NB4 (cell line): Measurements from ENCODE around the gene MRPS15.

ENCODE experiments used
- DNase-seq: peaks from one replicate; pipeline ENCODE4 v3.0.0; 2010; ENCODE audit warnings: low read depth
- H3K4me3 ChIP-seq: one replicate; pipeline ENCODE4 v1.5.1; 2011; ENCODE audit warnings: mild to moderate bottlenecking, low read depth, low read length, moderate library complexity
- CTCF ChIP-seq: IDR thresholded peaks from one replicate; pipeline ENCODE4 v1.5.1; 2012; ENCODE audit warnings: low read depth, low read length
- MAX ChIP-seq: IDR thresholded peaks from 2 replicates; pipeline ENCODE4 v1.6.1; 2011; ENCODE audit warnings: low read depth, low read length
- MYC ChIP-seq: IDR thresholded peaks from 2 replicates; pipeline ENCODE4 v1.6.1; 2011; ENCODE audit warnings: low read depth, low read length
- POLR2A ChIP-seq: IDR thresholded peaks from 2 replicates; pipeline ENCODE4 v1.6.1; 2011; ENCODE audit warnings: mild to moderate bottlenecking; ENCODE audit not compliant: insufficient read length; ENCODE audit errors: extremely low read depth

The MRPS15 gene

DNA sequence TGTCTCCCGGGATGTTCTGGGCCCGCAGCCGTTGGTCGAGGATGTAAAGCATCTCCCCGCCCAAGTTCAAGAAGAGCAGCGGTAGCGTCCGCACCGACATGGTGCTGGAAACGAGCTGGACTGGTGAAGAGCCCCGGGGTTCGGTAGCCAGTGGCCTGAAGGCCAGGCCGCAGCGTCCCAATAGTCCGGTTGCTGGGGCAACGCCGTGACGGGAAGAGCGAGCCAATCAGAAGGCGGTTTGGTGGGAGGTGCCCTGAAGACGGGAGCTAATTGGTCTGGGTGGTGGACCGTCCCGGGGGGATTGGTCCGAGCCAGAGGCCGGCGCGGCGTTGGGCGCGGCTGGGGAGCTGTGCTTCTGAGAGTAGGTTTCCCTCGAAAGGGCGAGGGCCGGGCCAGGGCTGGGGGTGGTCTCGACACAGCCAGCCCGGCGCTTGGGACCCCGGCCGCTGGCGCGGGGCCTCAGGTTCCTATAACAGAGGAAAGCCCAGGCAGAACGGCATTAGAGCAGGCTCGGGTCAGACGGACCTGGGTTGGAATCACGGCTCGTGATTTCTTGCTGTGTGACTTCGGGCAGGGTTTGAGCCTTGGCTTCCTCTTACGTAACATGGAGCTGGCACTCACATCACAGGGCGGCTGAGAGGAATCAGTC is 13.8 kb downstream of the MRPS15 start, which contains the start of gene OSCP1:
Gene OSCP1, minus strand, starts transcription at position 182 of the 649 bp plus-strand sequence. Its CDS starts 82 bp downstream, at position 100.
- H3K4me3 ChIP-seq: peak within 1 kb of the TSS; percentile 56
- DNase-seq: peak; percentile 93
- TF ChIP-seq MYC (no peak), CTCF (no peak), MAX (no peak), POLR2A (no peak)

GRCh38 chr1:36448530-36449056 is 15.6 kb downstream of the MRPS15 start:
- DNase-seq: peak; percentile 44

DNA sequence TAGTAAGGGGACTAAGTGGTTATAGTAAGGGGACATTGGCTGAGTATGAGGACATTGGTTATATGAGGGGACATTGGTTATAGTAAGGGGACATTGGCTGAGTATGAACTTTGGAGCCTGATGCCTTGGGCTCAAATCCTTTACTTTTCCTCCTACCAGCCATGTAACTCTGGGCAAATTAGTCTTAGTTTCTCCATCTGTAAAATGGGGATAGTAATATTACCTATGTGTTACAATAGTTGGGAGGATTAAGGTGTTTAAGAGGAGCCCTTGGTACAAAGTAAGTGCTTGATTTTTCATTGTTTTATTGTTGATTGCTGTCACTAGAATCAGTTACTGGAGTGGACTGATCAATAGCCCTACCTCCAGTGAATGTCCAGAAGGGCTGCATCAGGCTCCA is 16.7 kb downstream of the MRPS15 start:
- TF ChIP-seq MYC: no peak
- no peak for TF ChIP-seq POLR2A
- TF ChIP-seq MAX: no peak
- TF ChIP-seq CTCF: no peak
- DNase-seq: no peak
- H3K4me3 ChIP-seq: no peak overlapping the region

More at GRCh38 chr1:36448530-36449056, 15.6 kb downstream of the MRPS15 start:
- H3K4me3 ChIP-seq: no peak overlapping the region
- TF ChIP-seq MAX (no peak), MYC (no peak), POLR2A (no peak), CTCF (no peak)

- peak; percentile 68 for DNase-seq
- TF ChIP-seq POLR2A (no peak), MAX (peak; percentile 25; the same call in 1 of the 2 replicates), MYC (peak; percentile 36; the same call in 1 of the 2 replicates)
- H3K4me3 ChIP-seq: peak overlapping the region; percentile 18
Observed at GRCh38 chr1:36446746-36447145, 17.4 kb downstream of the MRPS15 start.

- H3K4me3 ChIP-seq: peak overlapping the region; percentile 18
- TF ChIP-seq POLR2A (no peak), CTCF (peak; percentile 91), MYC (0 out of 2 replicates have a peak, but pooled peaks have one; percentile 26), MAX (no peak)
- peak; percentile 83 for DNase-seq
Observed at GRCh38 chr1:36446271-36446670, 17.9 kb downstream of the MRPS15 start.

GRCh38 chr1:36443297-36443696 is 20.9 kb downstream of the MRPS15 start:
- H3K4me3 ChIP-seq: no peak overlapping the region
- DNase-seq: no peak
- TF ChIP-seq MYC: no peak

GRCh38 chr1:36442337-36442736 is 21.8 kb downstream of the MRPS15 start:
- no peak overlapping the region for H3K4me3 ChIP-seq
- no peak for DNase-seq
- TF ChIP-seq CTCF (no peak), POLR2A (no peak), MYC (no peak), MAX (no peak)
